CD4-positive, alpha-beta T cell treated with Interleukin-15 for 1 hour (primary cell): ENCODE measurements around the gene SNRPN.
"Not testable (repeated sequence)": the region's sequence is repeated elsewhere in the genome, so short reads cannot be mapped to it uniquely, and the experiment has no call there.

Experiments used
- DNase-seq: peaks from one replicate; pipeline ENCODE4 v3.0.0-alpha.2; 2020

The SNRPN gene

GRCh38 chr15:24954783-24955530 lies at the start of gene SNRPN, which contains the start of gene SNURF:
Gene SNRPN, plus strand, starts transcription at chr15:24954987. Its CDS starts 19,467 bp downstream, at chr15:24974454.
Gene SNURF, plus strand, starts transcription at chr15:24954987. Its CDS starts 62 bp downstream, at chr15:24955049.
- peak; percentile 74 for DNase-seq

GRCh38 chr15:24916305-24917009 lies 38.3 kb upstream of the SNRPN start:
- DNase-seq = no peak

GRCh38 chr15:24917431-24917830 lies 37.4 kb upstream of the SNRPN start:
- DNase-seq = no peak

GRCh38 chr15:24919446-24919845 lies 35.3 kb upstream of the SNRPN start:
- DNase-seq = no peak

- DNase-seq = not testable (repeated sequence)
Measured at GRCh38 chr15:24922781-24923180, 32.0 kb upstream of the SNRPN start.

GRCh38 chr15:24924153-24924552 lies 30.6 kb upstream of the SNRPN start:
- no peak for DNase-seq

- no peak for DNase-seq
Measured at GRCh38 chr15:24924621-24925020, 30.2 kb upstream of the SNRPN start.

- DNase-seq = not testable (repeated sequence)
Measured at GRCh38 chr15:24931874-24932732, 22.7 kb upstream of the SNRPN start.

GRCh38 chr15:24933716-24934115 lies 21.1 kb upstream of the SNRPN start:
- no peak for DNase-seq

- not testable (repeated sequence) for DNase-seq
Measured at GRCh38 chr15:24938224-24938623, 16.6 kb upstream of the SNRPN start.

GRCh38 chr15:24940236-24940635 lies 14.6 kb upstream of the SNRPN start:
- DNase-seq = no peak

- no peak for DNase-seq
Measured at GRCh38 chr15:24943361-24943760, 11.4 kb upstream of the SNRPN start.

- no peak for DNase-seq
Measured at GRCh38 chr15:24944954-24945353, 9.8 kb upstream of the SNRPN start.

- no peak for DNase-seq
Measured at GRCh38 chr15:24945711-24946110, 9.1 kb upstream of the SNRPN start.

GRCh38 chr15:24948495-24948894 lies 6.3 kb upstream of the SNRPN start:
- no peak for DNase-seq

GRCh38 chr15:24955531-24955921 lies 739 bp downstream of the SNRPN start:
- DNase-seq = no peak

GRCh38 chr15:24956111-24956838 lies 1.5 kb downstream of the SNRPN start:
- DNase-seq = peak; percentile 84

- no peak for DNase-seq
Measured at GRCh38 chr15:24957691-24958090, 2.9 kb downstream of the SNRPN start.

GRCh38 chr15:24961967-24962366 lies 7.2 kb downstream of the SNRPN start:
- DNase-seq = no peak

- no peak for DNase-seq
Measured at GRCh38 chr15:24962880-24963279, 8.1 kb downstream of the SNRPN start.

- DNase-seq = no peak
Measured at GRCh38 chr15:24966364-24967103, 11.7 kb downstream of the SNRPN start.

- no peak for DNase-seq
Measured at GRCh38 chr15:24971052-24971451, 16.3 kb downstream of the SNRPN start.
